Psoas muscle (tissue), 8 donors: ENCODE measurements around the gene BCL11B. TPM values are rescaled to one million over a fixed set of nuclear protein-coding genes. Genes with fewer than 3 reads are reported as not detected.

Experiments used
- ATAC-seq, 4 donors: fragments of 200-7000 bp; cut with Tn5 transposase; one replicate each; pipeline ENCODE4 v1.9.1; 2020; ENCODE audit warnings: moderate library complexity in 3 of 4, mild to moderate bottlenecking in 2 of 4
- DNase-seq, 2 donors: peaks; one replicate each; pipeline ENCODE4 v3.0.0-alpha.2; 2020
- H3K27ac ChIP-seq: fragments of 200-600 bp; one replicate; pipeline ENCODE4 v1.8.0; 2022
- H3K27me3 ChIP-seq, 3 donors: fragments of 200-600 bp in 1 of 3; one replicate each; pipeline versions ENCODE4 v1.6.1 to v1.8.0; 2013 to 2022; ENCODE audit warnings: low read length in 2 of 3, mild to moderate bottlenecking in 2 of 3, moderate library complexity in 1 of 3; ENCODE audit not compliant: insufficient read depth in 3 of 3
- H3K36me3 ChIP-seq, 2 donors: fragments of 200-600 bp in 1 of 2; one replicate each; pipeline versions ENCODE4 v1.6.1 to v1.8.0; 2013 to 2022; ENCODE audit warnings: low read depth in 1 of 2, mild to moderate bottlenecking in 1 of 2, moderate library complexity in 1 of 2; ENCODE audit not compliant: insufficient read depth in 1 of 2
- H3K4me1 ChIP-seq: fragments of 200-600 bp; one replicate; pipeline ENCODE4 v1.8.0; 2022
- H3K4me3 ChIP-seq: fragments of 200-600 bp; one replicate; pipeline ENCODE4 v1.8.0; 2022; ENCODE audit warnings: mild to moderate bottlenecking
- H3K9me3 ChIP-seq: fragments of 200-600 bp; one replicate; pipeline ENCODE4 v1.8.0; 2022
- WGBS, 3 donors: extraction: QIAGEN DNeasy Blood & Tissue Kit; methylation state at CpG; one replicate each; pipeline versions ENCODE4 v1.1.6 to v1.1.7; 2013; 5-methylcytosine and 5-hydroxymethylcytosine counted together
- intact Hi-C, 2 donors: fragments of 100-400 bp; cut with DNase I; formaldehyde crosslinking; loops; one replicate each; pipeline versions ENCODE4 v1.11.0 to v1.14.2; 2022
- polyA plus RNA-seq, 3 donors: library from polyadenylated mRNA; stranded (reverse); fragments of 200-250 nt; gene quantifications; one replicate each; pipeline ENCODE4 v1.2.3, GENCODE V29; 2013
- total RNA-seq, 4 donors: library from RNA; stranded (reverse); fragmentation: NEBNext Ultra II Directional in 2 of 4; extraction: Animal tissue kit (Norgen Biotek cat#: 25700) in 2 of 4; gene quantifications; one replicate each; pipeline versions ENCODE4 v1.2.1 to v1.2.4, GENCODE V29; 2021 to 2023
- TF ChIP-seq, protein P1 (sequence below): fragments of 200-600 bp; IDR thresholded peaks from one replicate; pipeline ENCODE4 v1.8.0; 2022; ENCODE audit warnings: antibody characterized with exemption
- donor health status: healthy with polysubstance abuse.
- donor health status: DM: no; HTN: no; CAD: no; lungs with moderate emphysema.
- donor health status: Bipolar disorder and iron deficiency.
- donor health status: healthy.
- donor health status: DM: yes; HTN: yes; CAD: no.
- donor health status: DM: no; HTN: no; CAD: no.
- donor health status: DM: no; HTN: no; CAD: no.
- donor health status: DM: yes; HTN: yes; CAD: no.

The BCL11B gene
- total and polyA plus RNA-seq, 7 donors = 0.01 to 0.34 (median 0.15) TPM; not detected in 2

DNA sequence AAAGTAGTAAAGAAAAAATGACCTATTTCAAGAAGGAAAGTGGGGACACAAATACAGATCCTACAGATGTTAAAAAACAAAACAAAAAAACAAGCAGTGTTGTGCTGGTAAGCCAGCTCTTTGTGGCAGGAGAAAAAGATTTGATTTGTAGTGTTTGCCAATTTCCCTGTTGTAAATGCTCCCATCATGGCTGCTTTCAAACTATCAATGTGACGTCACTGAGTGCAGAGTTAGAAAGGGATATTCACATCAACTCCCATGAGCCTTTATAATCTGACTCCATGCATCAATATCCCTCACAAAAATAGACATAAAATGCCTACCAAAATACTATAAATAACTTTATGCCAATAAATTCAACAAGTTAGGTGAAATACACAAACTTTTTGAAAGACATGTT is 32.2 kb upstream of the BCL11B start:
- DNase-seq = no peak
- TF ChIP-seq, protein P1, sequence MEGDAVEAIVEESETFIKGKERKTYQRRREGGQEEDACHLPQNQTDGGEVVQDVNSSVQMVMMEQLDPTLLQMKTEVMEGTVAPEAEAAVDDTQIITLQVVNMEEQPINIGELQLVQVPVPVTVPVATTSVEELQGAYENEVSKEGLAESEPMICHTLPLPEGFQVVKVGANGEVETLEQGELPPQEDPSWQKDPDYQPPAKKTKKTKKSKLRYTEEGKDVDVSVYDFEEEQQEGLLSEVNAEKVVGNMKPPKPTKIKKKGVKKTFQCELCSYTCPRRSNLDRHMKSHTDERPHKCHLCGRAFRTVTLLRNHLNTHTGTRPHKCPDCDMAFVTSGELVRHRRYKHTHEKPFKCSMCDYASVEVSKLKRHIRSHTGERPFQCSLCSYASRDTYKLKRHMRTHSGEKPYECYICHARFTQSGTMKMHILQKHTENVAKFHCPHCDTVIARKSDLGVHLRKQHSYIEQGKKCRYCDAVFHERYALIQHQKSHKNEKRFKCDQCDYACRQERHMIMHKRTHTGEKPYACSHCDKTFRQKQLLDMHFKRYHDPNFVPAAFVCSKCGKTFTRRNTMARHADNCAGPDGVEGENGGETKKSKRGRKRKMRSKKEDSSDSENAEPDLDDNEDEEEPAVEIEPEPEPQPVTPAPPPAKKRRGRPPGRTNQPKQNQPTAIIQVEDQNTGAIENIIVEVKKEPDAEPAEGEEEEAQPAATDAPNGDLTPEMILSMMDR = no peak
- H3K4me3 ChIP-seq = no peak overlapping the region
- intact Hi-C loops = no loop called here
- no peak for ATAC-seq
- no peaks in the 10 kb centered on the region for H3K27me3 ChIP-seq
- H3K4me1 ChIP-seq = no peaks in the 10 kb centered on the region
- 62 to 72% (median 67%) methylated on average over 1 of the region's 1 CpG for WGBS, 3 donors
- H3K27ac ChIP-seq = no peak overlapping the region
- H3K9me3 ChIP-seq = peaks cover 4% of the 10 kb centered on the region
- H3K36me3 ChIP-seq = no peaks in the 10 kb centered on the region

DNA sequence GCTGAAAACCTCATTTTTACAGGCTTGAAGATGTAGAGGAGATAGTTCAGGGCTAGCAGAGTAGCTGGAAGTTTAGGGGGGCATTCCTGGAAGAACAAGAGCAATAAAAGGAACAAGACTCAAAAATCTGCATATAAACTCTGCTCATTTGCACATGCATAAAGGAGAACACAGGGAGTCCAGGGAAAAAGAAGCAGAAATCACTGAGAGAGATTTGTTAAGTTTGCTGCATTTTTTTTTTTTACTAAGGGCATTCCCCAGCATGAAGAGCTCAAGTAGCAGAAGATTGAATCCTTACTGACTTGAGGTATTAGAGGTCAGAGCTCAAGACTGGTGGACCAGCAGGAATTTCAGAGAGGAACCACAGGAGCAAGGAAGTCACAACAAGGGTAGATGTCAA is 28.2 kb upstream of the BCL11B start:
- ATAC-seq = no peak
- Histone ChIP-seq H3K36me3 (no peaks in the 10 kb centered on the region), H3K9me3 (peaks cover 7% of the 10 kb centered on the region), H3K27ac (no peak overlapping the region), H3K4me3 (no peak overlapping the region), H3K4me1 (no peaks in the 10 kb centered on the region), H3K27me3 (peaks cover 0 to 5% (median 0%) of the 10 kb centered on the region in 3 donors)
- TF ChIP-seq, protein P1 = no peak
- intact Hi-C loops = no loop called here
- no peak for DNase-seq

DNA sequence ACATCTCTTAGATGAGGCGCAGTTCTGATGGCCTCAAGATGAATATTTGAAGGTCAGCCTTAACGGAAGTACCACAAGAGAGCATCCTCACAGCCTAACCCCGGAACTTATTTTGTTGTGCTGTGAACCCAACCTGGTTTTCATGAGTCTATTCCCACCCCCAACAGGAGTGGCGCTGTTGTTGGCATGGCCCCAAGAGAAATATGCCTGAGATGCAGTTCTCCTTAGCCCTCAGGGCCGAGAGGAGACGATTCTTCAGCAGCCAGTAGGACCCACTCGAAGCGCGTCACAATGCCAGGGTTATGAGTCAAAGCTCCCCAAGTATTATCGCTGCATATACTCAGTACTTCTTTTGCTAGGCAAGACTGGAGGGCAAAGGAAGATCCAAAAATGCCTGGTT is 24.5 kb upstream of the BCL11B start:
- intact Hi-C loops = no loop called here
- no peaks in the 10 kb centered on the region for H3K4me1 ChIP-seq
- 82 to 91% (median 85%) methylated on average over 10 of the region's 10 CpGs for WGBS, 3 donors
- H3K27ac ChIP-seq = no peak overlapping the region
- no peak overlapping the region for H3K4me3 ChIP-seq
- TF ChIP-seq, protein P1 = no peak
- peaks cover 0 to 5% (median 0%) of the 10 kb centered on the region in 3 donors for H3K27me3 ChIP-seq
- H3K9me3 ChIP-seq = peaks cover 7% of the 10 kb centered on the region
- H3K36me3 ChIP-seq = no peaks in the 10 kb centered on the region
- DNase-seq (no peak), ATAC-seq (no peak)

DNA sequence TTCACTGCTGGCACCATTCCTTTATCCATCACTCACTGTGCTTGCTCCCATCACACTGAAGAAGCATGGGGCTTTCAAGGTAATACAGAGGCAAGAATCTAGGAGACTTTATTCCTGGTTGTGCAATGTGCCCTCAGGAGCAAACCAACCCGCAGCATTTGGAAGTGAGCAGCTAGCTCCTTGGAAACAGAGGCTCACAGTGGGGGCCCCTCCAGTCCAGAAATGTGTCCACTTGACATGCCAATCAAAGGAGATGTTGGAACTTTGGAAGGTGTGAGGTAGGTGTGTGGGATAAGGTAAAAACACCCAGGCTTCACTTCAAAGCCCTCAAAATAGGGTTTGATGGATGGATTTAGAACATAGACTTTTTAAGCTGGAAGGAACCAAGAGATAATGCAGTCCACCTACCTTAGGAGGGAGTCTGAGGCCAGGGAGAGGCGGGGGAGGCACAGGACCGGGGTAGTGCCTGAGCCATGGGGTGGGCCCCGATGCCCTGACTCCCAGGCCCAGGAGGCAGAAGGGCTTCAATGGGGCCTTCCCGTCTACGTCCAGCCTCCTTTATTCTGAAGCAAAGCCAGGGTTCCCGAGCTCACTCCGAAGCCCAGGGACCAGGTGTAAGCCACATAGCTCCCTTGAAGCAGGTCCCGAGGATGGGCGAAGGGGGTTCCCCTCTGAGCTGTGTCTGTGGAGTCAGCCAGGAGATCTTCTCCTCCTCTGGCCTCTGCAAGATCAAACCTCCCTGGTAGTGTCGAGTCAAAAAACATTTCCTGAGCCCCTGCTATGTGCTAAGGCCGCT is 17.6 kb upstream of the BCL11B start:
- H3K4me1 ChIP-seq = no peaks in the 10 kb centered on the region
- peaks cover 0 to 18% (median 0%) of the 10 kb centered on the region in 3 donors for H3K27me3 ChIP-seq
- no peak for DNase-seq
- H3K9me3 ChIP-seq = no peaks in the 10 kb centered on the region
- 83 to 86% (median 85%) methylated on average over 12 of the region's 12 CpGs for WGBS, 3 donors
- H3K27ac ChIP-seq = no peak overlapping the region
- H3K36me3 ChIP-seq = no peaks in the 10 kb centered on the region
- ATAC-seq = no peak
- no peak overlapping the region for H3K4me3 ChIP-seq
- intact Hi-C loops = no loop called here
- TF ChIP-seq, protein P1 = no peak

DNA sequence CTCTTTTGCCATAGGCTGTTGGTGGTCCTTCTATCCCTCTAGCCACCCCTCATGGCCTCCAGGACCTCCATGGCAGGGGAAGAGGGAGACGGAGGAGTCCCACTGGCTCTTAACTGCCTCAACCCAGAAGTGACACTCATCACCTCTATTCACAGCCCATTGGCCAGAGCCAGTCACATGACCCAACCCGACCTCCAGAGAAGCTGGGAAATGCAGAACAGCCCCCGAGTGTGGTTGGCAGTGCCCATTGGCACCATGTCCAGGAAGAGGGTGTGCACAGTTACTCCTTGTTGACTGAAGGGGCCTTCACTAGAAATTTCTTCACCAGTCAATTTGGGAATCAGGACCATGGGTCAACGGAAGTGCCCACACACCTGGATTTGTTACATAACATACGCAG is 17.0 kb upstream of the BCL11B start:
- Histone ChIP-seq H3K27me3 (peaks cover 0 to 22% (median 0%) of the 10 kb centered on the region in 3 donors), H3K4me1 (no peaks in the 10 kb centered on the region), H3K4me3 (no peak overlapping the region), H3K9me3 (no peaks in the 10 kb centered on the region), H3K36me3 (no peaks in the 10 kb centered on the region), H3K27ac (no peak overlapping the region)
- no peak for ATAC-seq
- WGBS, 3 donors = 69 to 73% (median 72%) methylated on average over 5 of the region's 5 CpGs
- intact Hi-C loops = no loop called here
- no peak for DNase-seq
- TF ChIP-seq, protein P1 = no peak
